Astrocyte (in vitro differentiated cells and primary cell): ENCODE measurements around the gene CHFR.

ENCODE experiments used
- EZH2 ChIP-seq: IDR thresholded peaks from 2 replicates; pipeline ENCODE4 v1.6.1; 2012; ENCODE audit warnings: mild to moderate bottlenecking, low read length, inconsistent platforms; ENCODE audit not compliant: insufficient read depth
- TF ChIP-seq, protein P1 (sequence below): IDR thresholded peaks from 2 replicates; pipeline ENCODE4 v1.5.1; 2011; ENCODE audit warnings: low read depth, mild to moderate bottlenecking, inconsistent platforms, low read length, moderate library complexity; ENCODE audit not compliant: insufficient read depth

DNA sequence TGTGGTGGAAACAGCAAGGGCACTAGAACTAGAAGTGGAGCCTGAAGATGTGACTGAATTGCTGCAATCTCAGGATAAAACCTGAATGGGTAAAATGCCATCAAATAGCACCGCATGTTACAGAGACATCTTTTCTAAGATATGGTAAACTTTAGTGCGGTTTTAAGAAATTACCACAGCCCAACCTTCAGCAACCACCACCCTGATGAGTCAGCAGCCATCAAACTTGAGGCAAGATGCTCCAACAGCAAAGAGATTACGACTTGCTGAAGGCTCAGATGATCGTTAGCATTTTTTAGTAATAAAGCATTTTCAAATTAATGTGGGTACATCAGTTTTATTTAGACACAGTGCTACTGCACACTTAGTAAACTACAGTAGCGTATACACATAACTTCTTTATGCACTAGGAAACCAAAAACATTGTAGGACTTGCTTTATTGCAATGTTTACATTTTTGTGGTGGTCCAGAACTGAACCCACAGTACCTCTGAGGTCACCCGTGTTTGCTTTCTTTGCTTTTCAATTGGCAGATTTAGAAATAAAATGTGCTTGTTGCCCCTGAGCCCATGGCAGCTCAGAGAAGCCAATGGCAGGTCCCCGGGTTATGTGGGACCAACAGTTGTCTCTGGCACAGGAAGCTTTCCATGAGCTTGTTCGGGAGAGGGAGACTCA lies 74.6 kb downstream of the CHFR start:
- TF ChIP-seq, protein P1, sequence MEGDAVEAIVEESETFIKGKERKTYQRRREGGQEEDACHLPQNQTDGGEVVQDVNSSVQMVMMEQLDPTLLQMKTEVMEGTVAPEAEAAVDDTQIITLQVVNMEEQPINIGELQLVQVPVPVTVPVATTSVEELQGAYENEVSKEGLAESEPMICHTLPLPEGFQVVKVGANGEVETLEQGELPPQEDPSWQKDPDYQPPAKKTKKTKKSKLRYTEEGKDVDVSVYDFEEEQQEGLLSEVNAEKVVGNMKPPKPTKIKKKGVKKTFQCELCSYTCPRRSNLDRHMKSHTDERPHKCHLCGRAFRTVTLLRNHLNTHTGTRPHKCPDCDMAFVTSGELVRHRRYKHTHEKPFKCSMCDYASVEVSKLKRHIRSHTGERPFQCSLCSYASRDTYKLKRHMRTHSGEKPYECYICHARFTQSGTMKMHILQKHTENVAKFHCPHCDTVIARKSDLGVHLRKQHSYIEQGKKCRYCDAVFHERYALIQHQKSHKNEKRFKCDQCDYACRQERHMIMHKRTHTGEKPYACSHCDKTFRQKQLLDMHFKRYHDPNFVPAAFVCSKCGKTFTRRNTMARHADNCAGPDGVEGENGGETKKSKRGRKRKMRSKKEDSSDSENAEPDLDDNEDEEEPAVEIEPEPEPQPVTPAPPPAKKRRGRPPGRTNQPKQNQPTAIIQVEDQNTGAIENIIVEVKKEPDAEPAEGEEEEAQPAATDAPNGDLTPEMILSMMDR, result no peak
- TF ChIP-seq EZH2, result no peak
